Uterus (tissue), 4 donors: ENCODE results near the gene ETF1. TPM values are rescaled to one million over a fixed set of nuclear protein-coding genes. Genes with fewer than 3 reads are reported as not detected.

Experiments
- DNase-seq, 2 donors: peaks; one replicate each; pipeline ENCODE4 v3.0.0-alpha.2; 2019 to 2020
- H3K27ac ChIP-seq, 2 donors: fragments of 200-600 bp; sonication (generic); 1 replicate in 1 of 2; 2 replicates in 1 of 2; pipeline ENCODE4 v1.5.1; 2016 to 2018
- H3K27me3 ChIP-seq, 2 donors: fragments of 200-600 bp; sonication (generic); one replicate each; pipeline ENCODE4 v1.5.1; 2018 to 2019; ENCODE audit warnings: control low read depth in 1 of 2
- H3K36me3 ChIP-seq, 2 donors: fragments of 200-600 bp; sonication (generic); one replicate each; pipeline ENCODE4 v1.5.1; 2019; ENCODE audit warnings: control low read depth in 1 of 2
- H3K4me1 ChIP-seq, 2 donors: fragments of 200-600 bp; sonication (generic); one replicate each; pipeline ENCODE4 v1.5.1; 2018 to 2019; ENCODE audit warnings: control low read depth in 1 of 2
- H3K4me3 ChIP-seq, 2 donors: fragments of 200-600 bp; sonication (generic); 1 replicate in 1 of 2; 2 replicates in 1 of 2; pipeline ENCODE4 v1.5.1; 2018 to 2019; ENCODE audit warnings: mild to moderate bottlenecking in 1 of 2
- H3K9me3 ChIP-seq, 2 donors: fragments of 200-600 bp; sonication (generic); one replicate each; pipeline ENCODE4 v1.5.1; 2019; ENCODE audit warnings: control low read depth in 1 of 2
- CTCF ChIP-seq, 4 experiments: fragments of 200-600 bp in 2 of 4; fragments of 450-650 bp in 2 of 4; sonication (generic) in 2 of 4; IDR thresholded peaks; one replicate each; pipeline ENCODE4 v1.5.1; 2016 to 2019; ENCODE audit warnings: antibody characterized with exemption in 4 of 4, mild to moderate bottlenecking in 2 of 4, moderate library complexity in 1 of 4
- POLR2A ChIP-seq, 2 donors: fragments of 450-650 bp; IDR thresholded peaks; one replicate each; pipeline ENCODE4 v1.6.1; 2016; ENCODE audit warnings: antibody characterized with exemption in 2 of 2, mild to moderate bottlenecking in 1 of 2, moderate library complexity in 1 of 2
- intact Hi-C: fragments of 100-400 bp; cut with DNase I; formaldehyde crosslinking; loops from one replicate; pipeline ENCODE4 v1.15.1; 2023; ENCODE audit warnings: low total_unique reads
- total RNA-seq, 4 donors: library from RNA; depleted of rRNA in 3 of 4; stranded (reverse); fragments of >200 nt in 3 of 4; gene quantifications; one replicate each; pipeline versions ENCODE4 v1.1.0 to v1.2.4, GENCODE V29; 2014 to 2023
- donor health status: DM: yes; HTN: yes; CAD: no.

The ETF1 gene
- total RNA-seq, 4 donors from 2014 or later, result 40.9 to 129 (median 87.8) TPM

GRCh38 chr5:138470322-138471051, 72.5 kb downstream of the ETF1 start:
- Histone ChIP-seq H3K27me3 (no peaks in the 10 kb centered on the region), H3K36me3 (no peaks in the 10 kb centered on the region), H3K27ac (no peak overlapping the region), H3K4me3 (no peak overlapping the region), H3K4me1 (peaks cover 0 to 8% of the 10 kb centered on the region in 2 donors), H3K9me3 (no peaks in the 10 kb centered on the region)
- no peak for DNase-seq
- intact Hi-C loops, result no loop called here
- no peak for TF ChIP-seq POLR2A (IDR thresholded peaks at IDR 0.05)
- no peak for TF ChIP-seq CTCF (IDR thresholded peaks at IDR 0.05)

- Histone ChIP-seq H3K27me3 (no peaks in the 10 kb centered on the region), H3K27ac (no peak overlapping the region), H3K9me3 (no peaks in the 10 kb centered on the region), H3K36me3 (no peaks in the 10 kb centered on the region), H3K4me1 (peaks cover 0 to 8% of the 10 kb centered on the region in 2 donors), H3K4me3 (no peak overlapping the region)
- TF ChIP-seq CTCF (IDR thresholded peaks at IDR 0.05) (no peak), POLR2A (IDR thresholded peaks at IDR 0.05) (no peak)
- peak; percentile 17 to 41 for DNase-seq
- intact Hi-C loops, result no loop called here
Measured at GRCh38 chr5:138469540-138470321, 73.3 kb downstream of the ETF1 start.

GRCh38 chr5:138468966-138469539, 74.0 kb downstream of the ETF1 start:
- peaks cover 0 to 8% of the 10 kb centered on the region in 2 donors for H3K4me1 ChIP-seq
- H3K9me3 ChIP-seq, result no peaks in the 10 kb centered on the region
- DNase-seq, result no peak
- no peak overlapping the region for H3K27ac ChIP-seq
- intact Hi-C loops, result no loop called here
- H3K4me3 ChIP-seq, result no peak overlapping the region
- H3K36me3 ChIP-seq, result no peaks in the 10 kb centered on the region
- TF ChIP-seq CTCF (IDR thresholded peaks at IDR 0.05) (no peak), POLR2A (IDR thresholded peaks at IDR 0.05) (no peak)
- no peaks in the 10 kb centered on the region for H3K27me3 ChIP-seq

- DNase-seq, result no peak
- intact Hi-C loops, result no loop called here
- Histone ChIP-seq H3K4me1 (peaks cover 0 to 8% of the 10 kb centered on the region in 2 donors), H3K9me3 (no peaks in the 10 kb centered on the region), H3K27ac (peak overlapping the region in 1 of 2 donors; percentile 99), H3K27me3 (no peaks in the 10 kb centered on the region), H3K4me3 (peak overlapping the region in 1 of 2 donors; percentile 69), H3K36me3 (no peaks in the 10 kb centered on the region)
- TF ChIP-seq POLR2A (IDR thresholded peaks at IDR 0.05), result no peak
- TF ChIP-seq CTCF (IDR thresholded peaks at IDR 0.05), result no peak
Measured at GRCh38 chr5:138468133-138468965, 74.7 kb downstream of the ETF1 start.
